ENCODE results near the gene CLCNKA. TPM values are rescaled to one million over a fixed set of nuclear protein-coding genes. Genes with fewer than 3 reads are reported as not detected.
"Not testable (repeated sequence)": the region's sequence is repeated elsewhere in the genome, so short reads cannot be mapped to it uniquely, and the experiment has no call there.

Gene CLCNKA
- total RNA-seq, 2 experiments from 2014 or later: not detected

DNA sequence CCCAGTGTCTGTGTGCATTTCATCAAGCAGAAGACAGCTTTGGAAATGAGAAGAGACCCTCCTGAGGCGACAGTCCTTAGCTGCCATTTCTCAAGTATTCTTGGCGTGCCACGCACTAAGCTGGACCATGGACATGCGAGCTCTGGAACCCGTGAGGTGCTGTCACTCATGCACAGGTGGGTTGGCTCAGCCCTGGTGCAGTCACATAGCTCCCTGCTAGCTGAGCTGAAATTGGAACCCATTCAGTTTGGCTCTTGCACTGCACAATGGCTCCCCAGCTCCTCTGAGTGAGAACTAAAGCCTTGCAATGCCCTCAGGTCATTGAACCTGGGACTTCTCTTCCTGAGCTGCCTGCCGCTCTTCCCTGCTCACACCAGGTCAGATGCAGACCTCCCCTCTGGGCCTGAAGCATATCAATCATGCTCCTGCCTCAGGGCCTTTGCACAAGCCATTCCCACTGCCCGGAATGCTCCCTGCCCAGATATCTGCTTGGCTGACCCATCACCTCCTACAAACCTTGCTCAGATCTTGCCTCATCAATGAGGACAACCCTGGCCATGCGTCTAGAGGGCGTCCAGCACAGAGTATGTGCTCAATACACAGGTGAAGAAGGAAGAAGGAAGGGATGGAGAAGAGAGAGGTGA lies 24.1 kb upstream of the CLCNKA start:
- Histone ChIP-seq H3K4me1 (ENCODE audit: insufficient read depth, low read length, poor library complexity, severe bottlenecking) (no peaks in the 10 kb centered on the region), H3K36me3 (ENCODE audit: insufficient read depth, low read length) (no peaks in the 10 kb centered on the region), H2AFZ (ENCODE audit: low read length) (no peak overlapping the region), H4K20me1 (ENCODE audit: insufficient read depth, low read length) (no peaks in the 10 kb centered on the region), H3K9me2 (ENCODE audit: insufficient read depth, low read length) (no peaks in the 10 kb centered on the region), H3K9me3 (ENCODE audit: low read length) (no peaks in the 10 kb centered on the region), H3K27ac (ENCODE audit: low read depth, low read length, poor library complexity, severe bottlenecking) (no peak overlapping the region), H3K4me2 (ENCODE audit: low read length) (no peak overlapping the region), H3K79me2 (ENCODE audit: insufficient read depth, low read depth, low read length) (no peaks in the 10 kb centered on the region), H3K4me3 (ENCODE audit: low read depth, low read length, poor library complexity, severe bottlenecking) (no peak overlapping the region)
- TF ChIP-seq CTCF (conservative IDR thresholded peaks at IDR 0.05; ENCODE audit: low read length): no peak
- TF ChIP-seq EZH2phosphoT487 (IDR thresholded peaks at IDR 0.05; ENCODE audit: borderline replicate concordance, low read depth, low read length): no peak
- BruUV-seq (replicated peaks): no TSS peak
- intact Hi-C loops (cut with micrococcal nuclease; ENCODE audit: unreplicated experiment): no loop called here
- DNase-seq (ENCODE audit: low spot score): no peak
- CTCF ChIA-PET (ENCODE audit: unreplicated experiment): interaction anchor here (0.5 to 0.6 kb wide), 2 partner anchors 10 to 368 kb away, joined by 3 read pairs; no protein-coding TSS in a partner anchor
- POLR2A ChIA-PET: interaction anchor here (1.2 kb wide), 1 partner anchor 153 kb away, joined by 4 read pairs; no protein-coding TSS in a partner anchor

GRCh38 chr1:15998929-15999328 lies 22.9 kb upstream of the CLCNKA start:
- BruUV-seq (replicated peaks): no TSS peak
- Histone ChIP-seq H3K27ac (ENCODE audit: low read depth, low read length, poor library complexity, severe bottlenecking) (no peak overlapping the region), H3K9me3 (ENCODE audit: low read length) (no peaks in the 10 kb centered on the region), H4K20me1 (ENCODE audit: insufficient read depth, low read length) (no peaks in the 10 kb centered on the region), H3K9me2 (ENCODE audit: insufficient read depth, low read length) (no peaks in the 10 kb centered on the region), H3K4me3 (ENCODE audit: low read depth, low read length, poor library complexity, severe bottlenecking) (no peak overlapping the region), H3K36me3 (ENCODE audit: insufficient read depth, low read length) (no peaks in the 10 kb centered on the region), H3K79me2 (ENCODE audit: insufficient read depth, low read depth, low read length) (no peaks in the 10 kb centered on the region), H3K4me2 (ENCODE audit: low read length) (no peak overlapping the region), H3K4me1 (ENCODE audit: insufficient read depth, low read length, poor library complexity, severe bottlenecking) (no peaks in the 10 kb centered on the region), H2AFZ (ENCODE audit: low read length) (no peak overlapping the region)
- intact Hi-C loops (cut with micrococcal nuclease; ENCODE audit: unreplicated experiment): no loop called here
- TF ChIP-seq EZH2phosphoT487 (IDR thresholded peaks at IDR 0.05; ENCODE audit: borderline replicate concordance, low read depth, low read length) (no peak), CTCF (conservative IDR thresholded peaks at IDR 0.05; ENCODE audit: low read length) (no peak)
- POLR2A ChIA-PET: no interaction called here
- CTCF ChIA-PET (ENCODE audit: unreplicated experiment): no interaction called here
- no peak for DNase-seq (ENCODE audit: low spot score)

DNA sequence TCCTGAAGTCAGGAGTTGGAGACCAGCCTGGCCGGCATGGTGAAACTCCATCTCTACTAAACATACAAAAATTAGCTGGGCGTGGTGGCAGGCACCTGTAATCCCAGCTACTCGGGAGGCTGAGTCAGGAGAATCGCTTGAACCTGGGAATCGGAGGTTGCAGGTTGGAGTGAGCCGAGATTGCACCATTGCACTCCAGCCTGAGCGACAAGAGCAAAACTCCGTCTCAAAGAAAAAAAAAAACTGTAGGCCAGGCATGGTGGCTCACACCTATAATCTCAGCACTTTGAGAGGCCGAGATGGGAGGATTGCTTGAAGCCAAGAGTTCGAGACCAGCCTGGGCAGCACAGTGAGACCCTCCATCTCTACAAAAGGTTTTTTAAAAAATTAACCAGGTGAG lies 20.6 kb upstream of the CLCNKA start:
- H3K4me2 ChIP-seq (ENCODE audit: low read length); H3K4me3 ChIP-seq (ENCODE audit: low read depth, low read length, poor library complexity, severe bottlenecking); CTCF ChIA-PET (ENCODE audit: unreplicated experiment); H3K4me1 ChIP-seq (ENCODE audit: insufficient read depth, low read length, poor library complexity, severe bottlenecking); H2AFZ ChIP-seq (ENCODE audit: low read length); BruUV-seq (replicated peaks); H3K9me3 ChIP-seq (ENCODE audit: low read length); H3K79me2 ChIP-seq (ENCODE audit: insufficient read depth, low read depth, low read length); H3K36me3 ChIP-seq (ENCODE audit: insufficient read depth, low read length); H3K9me2 ChIP-seq (ENCODE audit: insufficient read depth, low read length); H4K20me1 ChIP-seq (ENCODE audit: insufficient read depth, low read length); H3K27ac ChIP-seq (ENCODE audit: low read depth, low read length, poor library complexity, severe bottlenecking); DNase-seq (ENCODE audit: low spot score); POLR2A ChIA-PET: not testable (repeated sequence)
- intact Hi-C loops (cut with micrococcal nuclease; ENCODE audit: unreplicated experiment): loop anchor here (10.0 kb wide), 1 partner anchor 184 kb away; no protein-coding TSS in a partner anchor
